ENCODE results near the gene SLC4A8. TPM values are rescaled to one million over a fixed set of nuclear protein-coding genes. Genes with fewer than 3 reads are reported as not detected.

Gene SLC4A8
- total RNA-seq, 1 donor from 2014 or later = 5.2 TPM

- no peaks in the 10 kb centered on the region for H3K9me3 Mint-ChIP-seq
- H3K27me3 Mint-ChIP-seq = no peaks in the 10 kb centered on the region
- H3K27ac Mint-ChIP-seq = no peak overlapping the region
- intact Hi-C loops (cut with micrococcal nuclease) = no loop called here
- peaks cover 10% of the 10 kb centered on the region for H3K36me3 Mint-ChIP-seq (ENCODE audit: low read depth)
- TF ChIP-seq CTCF (IDR thresholded peaks at IDR 0.05) = no peak
- ChIA-PET CTCF (interaction anchor here (0.9 kb wide), 1 partner anchor 144 kb away, joined by 3 read pairs; no protein-coding TSS in a partner anchor), POLR2A (interaction anchor here (6.0 kb wide), 1 partner anchor 20 kb away, joined by 76 read pairs; no protein-coding TSS in a partner anchor)
- no peak for ATAC-seq (ENCODE audit: low read depth)
- no peak for DNase-seq
- H3K4me3 Mint-ChIP-seq = no peak overlapping the region
- H3K4me1 Mint-ChIP-seq = peaks cover 60% of the 10 kb centered on the region
These were observed 36.4 kb upstream of the SLC4A8 start for GRCh38 chr12:51388069-51388799.

GRCh38 chr12:51388846-51389245 is 35.8 kb upstream of the SLC4A8 start:
- H3K27ac Mint-ChIP-seq = no peak overlapping the region
- peaks cover 60% of the 10 kb centered on the region for H3K4me1 Mint-ChIP-seq
- no peaks in the 10 kb centered on the region for H3K27me3 Mint-ChIP-seq
- DNase-seq (no peak), ATAC-seq (ENCODE audit: low read depth) (no peak)
- CTCF ChIA-PET = interaction anchor here (0.9 kb wide), 1 partner anchor 144 kb away, joined by 3 read pairs; no protein-coding TSS in a partner anchor
- H3K4me3 Mint-ChIP-seq = no peak overlapping the region
- H3K36me3 Mint-ChIP-seq (ENCODE audit: low read depth) = peaks cover 6% of the 10 kb centered on the region
- intact Hi-C loops (cut with micrococcal nuclease) = no loop called here
- no peaks in the 10 kb centered on the region for H3K9me3 Mint-ChIP-seq
- POLR2A ChIA-PET = interaction anchor here (0.6 to 6.0 kb wide), 3 partner anchors 8 to 564 kb away, joined by 4 to 76 read pairs (median 6); no protein-coding TSS in a partner anchor
- TF ChIP-seq CTCF (IDR thresholded peaks at IDR 0.05) = no peak

GRCh38 chr12:51389302-51389999 is 35.2 kb upstream of the SLC4A8 start:
- peaks cover 4% of the 10 kb centered on the region for H3K36me3 Mint-ChIP-seq (ENCODE audit: low read depth)
- DNase-seq = no peak
- H3K4me3 Mint-ChIP-seq = peak overlapping the region; percentile 38
- H3K4me1 Mint-ChIP-seq = peaks cover 61% of the 10 kb centered on the region
- peak overlapping the region; percentile 19 for H3K27ac Mint-ChIP-seq
- H3K27me3 Mint-ChIP-seq = no peaks in the 10 kb centered on the region
- intact Hi-C loops (cut with micrococcal nuclease) = no loop called here
- no peak for ATAC-seq (ENCODE audit: low read depth)
- ChIA-PET CTCF (interaction anchor here (0.9 kb wide), 1 partner anchor 143 kb away, joined by 3 read pairs; no protein-coding TSS in a partner anchor), POLR2A (interaction anchor here (0.6 to 6.0 kb wide), 6 partner anchors 8 to 564 kb away, joined by 3 to 76 read pairs (median 6); partner anchors contain the start of gene POU6F1)
- TF ChIP-seq CTCF (IDR thresholded peaks at IDR 0.05) = no peak
- H3K9me3 Mint-ChIP-seq = no peaks in the 10 kb centered on the region

GRCh38 chr12:51390457-51390856 is 34.2 kb upstream of the SLC4A8 start:
- ChIA-PET POLR2A (interaction anchor here (0.6 to 6.0 kb wide), 9 partner anchors 8 to 1869 kb away, joined by 3 to 76 read pairs (median 6); partner anchors contain the start of genes BIN2, DAZAP2, EIF4B and POU6F1), CTCF (no interaction called here)
- intact Hi-C loops (cut with micrococcal nuclease) = no loop called here
- DNase-seq (no peak), ATAC-seq (ENCODE audit: low read depth) (no peak)
- Mint-ChIP-seq H3K4me1 (peaks cover 71% of the 10 kb centered on the region), H3K4me3 (peak overlapping the region; percentile 94), H3K9me3 (no peaks in the 10 kb centered on the region), H3K27me3 (no peaks in the 10 kb centered on the region), H3K27ac (peak overlapping the region; percentile 83), H3K36me3 (ENCODE audit: low read depth) (peaks cover 4% of the 10 kb centered on the region)
- no peak for TF ChIP-seq CTCF (IDR thresholded peaks at IDR 0.05)

Measured in activated B cell treated with CpG ODN at 0.5 μM for 24 hours (primary cell).